Stimulated activated CD8-positive, alpha-beta memory T cell treated with anti-CD3 and anti-CD28 coated beads, Interleukin-4, amount 100 ng/mL, for 48 hours (primary cell): ENCODE data around the gene COQ8A.
"Not testable (repeated sequence)": the region's sequence is repeated elsewhere in the genome, so short reads cannot be mapped to it uniquely, and the experiment has no call there.

ENCODE experiments used
- DNase-seq: peaks from one replicate; pipeline ENCODE4 v3.0.0-alpha.2; 2020

The COQ8A gene

DNA sequence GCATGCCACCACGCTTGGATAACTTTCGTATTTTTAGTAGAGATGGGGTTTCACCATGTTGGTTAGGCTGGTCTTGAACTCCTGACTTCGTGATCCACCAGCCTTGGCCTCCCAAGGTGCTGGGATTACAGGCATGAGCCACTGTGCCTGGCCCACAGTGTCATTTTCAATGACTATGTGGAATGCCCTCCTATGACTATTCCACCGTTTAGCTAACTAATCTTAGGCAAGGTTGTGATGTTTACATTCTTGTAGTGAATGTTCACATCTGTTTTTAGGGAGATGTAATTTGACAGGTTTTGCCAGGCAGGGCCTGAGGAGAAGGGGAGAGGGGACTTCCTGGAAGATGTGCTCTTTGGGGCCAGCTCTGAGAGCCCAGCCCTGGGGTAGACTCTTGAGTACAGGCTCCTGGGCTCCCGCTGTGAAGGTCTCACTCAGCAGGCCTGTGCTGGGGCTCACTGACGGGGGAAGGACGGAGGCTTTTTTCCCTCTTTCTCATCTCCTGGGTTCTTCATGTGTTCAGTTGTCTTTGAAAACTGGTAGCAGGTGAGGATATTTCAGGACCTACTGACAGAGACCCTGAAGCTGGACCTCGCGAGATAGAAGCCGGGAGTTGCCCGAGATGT lies 13.2 kb downstream of the COQ8A start:
- no peak for DNase-seq

DNA sequence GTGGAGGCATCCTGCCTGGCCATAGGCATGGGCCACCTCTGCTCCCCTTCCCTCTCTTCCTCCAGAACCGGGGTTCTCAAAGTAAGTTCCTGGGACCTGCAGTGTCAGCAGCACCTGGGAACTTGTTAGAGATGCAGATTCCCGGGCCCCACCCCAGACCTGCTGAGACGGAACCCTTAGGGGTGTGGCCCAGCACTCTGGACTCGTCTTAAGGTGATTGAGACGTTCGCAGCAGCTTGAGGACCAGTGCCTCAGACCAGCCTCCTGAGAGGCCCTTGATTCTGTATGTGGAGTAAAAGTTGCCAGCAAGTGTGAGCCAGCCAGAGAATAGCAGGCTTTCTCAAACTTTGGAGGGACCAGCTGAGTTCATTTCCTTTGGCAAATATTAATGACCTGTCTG lies 14.2 kb downstream of the COQ8A start:
- no peak for DNase-seq

DNA sequence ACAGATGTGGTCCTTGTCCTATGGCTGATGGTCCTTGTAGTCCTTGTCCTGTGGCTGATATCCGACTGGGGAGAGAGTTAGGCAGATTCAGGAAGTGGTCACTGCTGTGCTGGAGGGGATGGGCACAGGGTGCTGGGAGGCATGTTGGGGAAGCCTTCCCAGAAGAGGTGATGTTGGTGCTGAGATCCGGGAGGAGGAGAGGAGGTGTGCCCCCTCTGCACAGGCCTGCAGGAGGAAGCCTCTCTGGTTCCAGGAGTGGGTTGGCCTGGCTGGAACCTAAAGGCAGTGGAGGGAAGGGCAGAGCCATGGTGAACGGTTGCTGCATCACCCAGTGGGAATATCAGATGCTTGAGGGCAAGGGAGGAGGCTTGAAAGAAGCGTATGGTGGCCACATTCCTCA lies 14.7 kb downstream of the COQ8A start:
- no peak for DNase-seq

DNA sequence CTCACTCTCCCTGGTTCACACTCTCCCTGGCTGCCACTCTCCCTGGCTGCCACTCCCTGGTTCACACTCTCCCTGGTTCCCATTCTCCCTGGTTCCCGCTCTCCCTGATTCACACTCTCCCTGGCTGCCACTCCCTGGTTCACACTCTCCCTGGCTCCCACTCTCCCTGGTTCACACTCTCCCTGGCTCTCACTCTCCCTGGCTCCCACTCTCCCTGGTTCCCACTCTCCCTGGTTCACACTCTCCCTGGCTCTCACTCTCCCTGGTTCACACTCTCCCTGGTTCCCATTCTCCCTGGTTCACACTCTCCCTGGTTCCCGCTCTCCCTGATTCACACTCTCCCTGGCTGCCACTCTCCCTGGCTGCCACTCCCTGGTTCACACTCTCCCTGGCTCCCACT lies 15.8 kb downstream of the COQ8A start:
- DNase-seq = not testable (repeated sequence)

DNA sequence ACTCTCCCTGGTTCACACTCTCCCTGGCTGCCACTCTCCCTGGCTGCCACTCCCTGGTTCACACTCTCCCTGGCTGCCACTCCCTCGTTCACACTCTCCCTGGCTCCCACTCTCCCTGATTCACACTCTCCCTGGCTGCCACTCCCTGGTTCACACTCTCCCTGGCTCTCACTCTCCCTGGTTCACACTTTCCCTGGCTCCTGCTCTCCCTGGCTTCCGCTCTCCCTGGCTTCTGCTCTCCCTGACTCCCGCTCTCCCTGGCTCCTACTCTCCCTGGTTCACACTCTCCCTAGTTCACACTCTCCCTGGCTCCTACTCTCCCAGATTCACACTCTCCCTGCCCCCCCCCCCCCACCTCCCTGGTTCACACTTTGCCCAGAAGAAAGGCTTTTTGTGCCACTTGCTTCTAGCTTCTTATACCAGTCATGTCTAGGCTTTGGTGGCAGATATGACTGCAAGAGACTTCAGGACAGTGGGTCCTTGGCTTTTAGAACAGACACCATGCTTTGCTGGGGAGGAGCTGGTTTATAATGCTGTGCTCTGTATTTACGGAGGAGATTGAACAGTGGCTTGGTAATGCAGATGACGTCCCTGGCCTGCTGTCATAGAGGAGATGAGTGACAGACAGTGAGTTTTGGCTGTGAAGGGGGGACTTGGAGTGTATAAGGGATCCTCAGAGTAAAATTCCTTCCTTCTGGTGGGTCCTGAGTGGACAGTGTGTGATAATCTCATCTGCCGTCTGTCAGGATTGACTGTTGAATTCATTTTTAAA lies 17.0 kb downstream of the COQ8A start:
- no peak for DNase-seq

DNA sequence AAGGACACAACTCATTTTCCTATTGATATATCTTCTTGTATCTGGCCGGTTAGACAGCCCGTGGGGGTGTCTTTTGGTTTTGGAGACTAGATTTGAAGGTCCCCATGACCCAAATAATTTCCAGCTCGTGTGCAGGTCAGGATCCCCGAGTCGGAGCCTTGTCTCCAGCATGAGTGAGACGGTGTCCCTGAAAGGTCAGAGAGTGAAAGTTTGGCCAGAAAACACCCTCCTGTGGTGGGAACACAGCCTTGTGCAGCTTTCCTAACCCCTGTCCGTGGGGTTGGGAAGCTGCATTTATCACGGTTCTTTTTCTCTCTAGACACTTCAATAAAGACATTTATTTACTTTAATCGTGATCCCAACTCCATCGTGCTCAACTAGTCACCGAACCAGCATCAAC lies 17.6 kb downstream of the COQ8A start:
- no peak for DNase-seq

DNA sequence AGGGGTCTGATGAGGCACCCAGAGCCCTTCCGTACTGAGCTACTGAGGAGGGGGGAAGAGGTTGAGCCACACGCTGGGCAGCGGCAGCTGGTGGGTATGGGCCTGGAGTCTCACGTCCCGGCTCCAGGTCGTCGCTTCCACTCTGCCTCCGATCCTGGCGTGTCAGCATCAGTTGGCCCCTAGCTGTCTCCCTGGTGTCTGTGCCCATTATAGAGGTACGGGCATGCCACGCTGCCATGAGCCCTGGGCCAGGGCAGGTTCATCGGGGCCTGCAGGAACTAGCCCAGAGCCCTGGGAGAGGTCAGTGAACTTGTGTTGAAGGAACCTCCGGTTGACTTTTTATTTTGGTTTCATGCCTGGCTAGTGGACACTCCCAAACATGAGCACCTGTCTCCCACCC lies 18.2 kb downstream of the COQ8A start:
- no peak for DNase-seq

GRCh38 chr1:226960256-226960655 lies 20.2 kb downstream of the COQ8A start:
- DNase-seq = no peak

DNA sequence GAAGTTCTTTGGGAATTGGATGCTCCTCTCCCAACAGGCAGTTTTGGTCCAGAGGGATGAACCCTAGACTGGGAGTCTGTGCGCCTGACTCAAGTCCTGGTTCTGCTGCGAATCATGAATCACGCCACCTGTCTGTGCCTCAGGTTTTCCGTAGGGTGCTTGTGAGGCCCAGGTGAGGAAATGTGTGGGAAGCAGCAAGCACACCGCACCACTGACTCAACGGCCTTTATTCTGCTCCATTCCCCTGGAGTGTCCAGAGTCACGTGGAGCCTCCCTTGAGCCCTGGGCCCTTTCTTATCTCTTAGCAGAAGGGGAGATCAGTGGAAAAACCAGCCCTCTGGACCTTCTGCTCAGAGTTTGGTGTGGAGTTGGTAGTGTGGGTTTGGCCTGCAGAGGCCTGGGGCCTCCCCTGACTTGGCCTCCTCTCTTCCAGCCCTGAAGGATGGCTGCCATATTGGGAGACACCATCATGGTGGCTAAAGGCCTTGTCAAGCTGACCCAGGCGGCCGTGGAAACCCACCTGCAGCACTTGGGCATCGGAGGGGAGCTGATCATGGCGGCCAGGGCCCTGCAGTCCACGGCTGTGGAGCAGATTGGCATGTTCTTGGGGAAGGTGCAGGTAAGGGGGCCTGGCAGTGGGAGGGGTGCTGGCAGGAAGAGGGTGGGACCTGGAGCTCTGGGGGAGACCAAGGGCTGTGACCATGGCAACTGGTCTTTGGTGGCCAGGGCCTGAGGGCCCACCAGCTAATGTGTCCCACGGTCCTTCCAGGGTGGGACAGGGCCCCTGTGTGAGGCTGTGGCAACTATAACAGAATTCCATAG lies 21.1 kb downstream of the COQ8A start:
- no peak for DNase-seq

DNA sequence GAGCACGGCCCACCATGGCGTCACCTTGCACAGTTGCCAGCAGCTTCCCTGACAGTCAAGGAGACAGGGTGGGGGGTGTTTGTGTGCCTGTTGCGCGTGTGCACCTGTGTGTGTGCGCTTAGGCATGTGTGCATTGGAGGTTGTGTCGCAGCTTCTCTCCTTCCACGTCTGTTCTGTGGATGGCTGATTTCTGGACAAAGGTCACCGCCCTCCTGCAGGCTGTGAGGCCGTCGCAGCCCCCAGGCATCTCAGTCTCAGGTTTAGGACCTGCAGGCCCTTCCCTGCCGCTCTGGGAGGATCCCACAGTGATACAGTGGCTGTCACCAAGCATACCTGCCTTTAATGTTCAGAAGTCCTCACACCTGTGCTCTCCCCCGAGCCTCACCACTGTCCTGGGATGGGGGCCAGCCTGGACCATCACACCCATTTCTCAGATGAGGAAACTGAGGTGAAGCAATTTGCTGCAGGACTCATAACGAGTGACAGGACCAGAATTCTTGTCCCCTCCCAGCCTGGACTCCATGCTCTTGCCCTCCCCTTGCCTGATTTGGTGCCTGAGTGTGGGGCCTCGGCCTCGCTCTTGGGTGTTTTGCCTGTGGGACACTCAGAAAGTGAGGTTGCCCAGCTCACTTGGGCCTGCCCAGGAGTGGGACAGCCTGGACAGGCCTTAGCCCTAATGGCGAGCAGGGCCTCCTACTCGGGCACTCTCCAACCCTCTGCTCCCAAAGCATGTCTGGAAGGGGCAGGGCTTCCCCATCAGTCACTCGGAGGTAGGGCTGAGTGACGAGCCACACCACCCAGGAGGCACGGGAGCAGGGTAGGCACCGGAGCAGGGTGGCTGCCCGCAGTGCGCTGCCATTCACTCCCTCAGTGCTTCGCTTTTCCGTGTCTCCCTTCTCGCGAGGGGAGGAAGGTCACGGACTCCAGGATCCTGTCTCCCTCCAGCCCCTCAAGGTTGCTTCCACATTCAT lies 22.6 kb downstream of the COQ8A start:
- DNase-seq = no peak

DNA sequence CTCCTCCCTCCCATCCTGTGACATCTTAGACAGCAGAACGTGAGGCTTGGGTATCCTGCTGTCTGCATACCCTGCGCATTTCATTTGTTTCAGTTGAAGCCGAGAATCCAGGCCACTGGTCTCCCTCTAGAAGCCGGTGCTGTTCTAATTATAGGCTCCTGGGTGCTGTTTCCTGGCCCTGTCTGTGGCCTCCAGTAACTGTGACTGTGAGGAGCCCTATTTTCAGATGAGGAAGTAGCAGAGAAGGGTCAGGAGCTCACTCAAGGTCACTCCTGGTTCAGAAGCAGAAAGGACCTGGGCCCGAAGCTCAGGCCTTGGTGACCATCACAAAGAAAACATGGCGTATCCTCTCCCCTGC lies 24.0 kb downstream of the COQ8A start:
- no peak for DNase-seq

- DNase-seq = no peak
Observed at GRCh38 chr1:226964611-226965486, 24.8 kb downstream of the COQ8A start.

DNA sequence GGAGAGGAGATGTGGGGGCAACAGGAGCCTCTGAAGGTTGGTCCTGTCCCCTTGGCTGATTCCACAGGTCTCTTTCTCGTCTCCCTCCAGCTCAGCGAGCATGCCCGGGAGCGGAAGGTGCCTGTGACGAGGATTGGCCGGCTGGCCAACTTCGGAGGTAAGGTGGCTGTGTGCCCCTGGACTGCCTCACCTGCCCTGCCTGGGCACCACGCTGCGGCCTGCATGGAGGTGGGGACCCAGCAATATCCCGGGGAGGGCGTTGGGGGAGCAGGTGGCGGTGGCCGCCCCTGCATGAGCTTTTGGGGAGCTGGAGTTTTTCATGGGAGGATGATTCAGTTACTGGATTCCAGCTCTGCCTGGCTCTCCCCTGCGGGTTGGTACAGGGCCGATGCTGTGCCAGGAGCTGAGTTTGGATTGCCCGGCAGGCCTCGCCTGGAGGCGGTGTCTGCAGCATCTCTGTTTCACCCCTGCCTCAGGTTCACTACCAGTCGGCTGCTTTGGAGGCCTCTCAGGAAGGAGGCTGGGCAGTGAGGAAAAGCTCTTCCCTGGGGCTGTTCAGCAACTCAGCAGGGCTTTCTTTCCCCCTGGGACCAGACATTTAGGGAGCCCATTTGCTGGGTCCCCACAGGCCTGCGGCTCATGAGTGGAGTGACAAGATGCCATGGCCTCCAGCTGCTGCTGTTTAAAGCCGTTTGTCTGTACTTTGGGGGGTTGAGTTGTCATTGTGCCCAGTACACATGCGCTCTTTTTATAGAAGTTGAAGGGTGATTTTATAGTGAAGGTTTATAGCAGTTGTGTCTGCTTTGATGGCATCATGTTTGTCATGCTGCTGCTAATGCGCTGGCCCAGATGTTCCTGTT lies 25.7 kb downstream of the COQ8A start:
- DNase-seq = no peak

DNA sequence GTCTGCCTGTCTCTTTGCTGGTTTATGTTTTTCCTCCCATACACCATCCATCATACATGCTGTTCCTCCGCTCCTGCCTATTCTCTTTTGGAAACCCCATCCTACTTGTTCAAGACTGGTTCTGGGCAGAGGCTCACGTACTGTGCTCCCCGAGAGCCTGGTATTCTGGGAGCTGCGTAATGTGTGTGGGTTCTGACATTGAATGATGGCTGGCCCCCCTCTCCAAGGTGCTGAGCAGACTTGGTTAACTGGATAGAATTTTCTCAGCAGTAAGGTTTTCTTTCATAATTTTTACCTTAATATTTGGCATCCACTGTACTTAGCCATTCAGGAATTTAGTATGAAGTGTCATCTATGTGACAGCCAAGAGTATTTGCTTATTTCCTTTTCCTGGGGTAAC lies 26.6 kb downstream of the COQ8A start:
- DNase-seq = no peak

- DNase-seq = no peak
Observed at GRCh38 chr1:226967665-226968064, 27.6 kb downstream of the COQ8A start.

- DNase-seq = no peak
Observed at GRCh38 chr1:226971765-226972164, 31.7 kb downstream of the COQ8A start.

- no peak for DNase-seq
Observed at GRCh38 chr1:226972931-226973330, 32.8 kb downstream of the COQ8A start.

- no peak for DNase-seq
Observed at GRCh38 chr1:226973371-226973897, 33.3 kb downstream of the COQ8A start.

- no peak for DNase-seq
Observed at GRCh38 chr1:226973898-226974543, 33.9 kb downstream of the COQ8A start.
